Thyroid gland (tissue), 4 donors: ENCODE data around the gene LUC7L. TPM values are rescaled to one million over a fixed set of nuclear protein-coding genes. Genes with fewer than 3 reads are reported as not detected.

Experiments
- DNase-seq, 2 donors: peaks; one replicate each; pipeline ENCODE4 v3.0.0-alpha.2; 2019
- H3K27ac ChIP-seq, 3 donors: fragments of 200-600 bp; sonication (generic); 1 replicate in 2 of 3; 2 replicates in 1 of 3; pipeline ENCODE4 v1.5.1; 2016 to 2019; ENCODE audit warnings: mild to moderate bottlenecking in 1 of 3, moderate library complexity in 1 of 3
- H3K27me3 ChIP-seq: fragments of 200-600 bp; sonication (generic); one replicate; pipeline ENCODE4 v1.5.1; 2019
- H3K36me3 ChIP-seq, 2 donors: fragments of 200-600 bp; sonication (generic); one replicate each; pipeline ENCODE4 v1.5.1; 2016 to 2019
- H3K4me1 ChIP-seq, 2 donors: fragments of 200-600 bp; sonication (generic); one replicate each; pipeline ENCODE4 v1.5.1; 2017 to 2019
- H3K4me3 ChIP-seq, 3 donors: fragments of 200-600 bp; sonication (generic); replicated peaks in 1 of 3; 1 replicate in 2 of 3; 2 replicates in 1 of 3; pipeline ENCODE4 v1.5.1; 2016; ENCODE audit warnings: mild to moderate bottlenecking in 1 of 3
- H3K9me3 ChIP-seq: fragments of 200-600 bp; sonication (generic); one replicate; pipeline ENCODE4 v1.5.1; 2017
- CTCF ChIP-seq, 6 experiments: fragments of 200-600 bp in 3 of 6; fragments of 450-650 bp in 3 of 6; sonication (generic) in 3 of 6; IDR thresholded peaks; one replicate each; pipeline ENCODE4 v1.5.1; 2016 to 2019; ENCODE audit warnings: antibody characterized with exemption in 6 of 6, mild to moderate bottlenecking in 2 of 6, inconsistent platforms in 1 of 6, moderate library complexity in 1 of 6
- POLR2A ChIP-seq, 2 donors: fragments of 450-650 bp; IDR thresholded peaks; one replicate each; pipeline ENCODE4 v1.6.1; 2017; ENCODE audit warnings: antibody characterized with exemption in 2 of 2, mild to moderate bottlenecking in 2 of 2, moderate library complexity in 1 of 2
- WGBS, 2 donors: methylation state at CpG; one replicate each; pipeline ENCODE4 v1.1.5; 2017; 5-methylcytosine and 5-hydroxymethylcytosine counted together
- intact Hi-C: fragments of 100-400 bp; cut with DNase I; formaldehyde crosslinking; loops from one replicate; pipeline ENCODE4 v1.15.1; 2023
- total RNA-seq, 4 donors: library from RNA; depleted of rRNA; stranded (reverse); fragments of >200 nt; gene quantifications; one replicate each; pipeline ENCODE4 v1.2.3, GENCODE V29; 2016

Gene LUC7L
- total RNA-seq, 4 donors from 2014 or later: 96.6 to 218 (median 149) TPM

GRCh38 chr16:191831-192230 lies 37.4 kb downstream of the LUC7L start:
- H3K4me1 ChIP-seq: no peaks in the 10 kb centered on the region
- no peak overlapping the region for H3K27ac ChIP-seq
- intact Hi-C loops: no loop called here
- TF ChIP-seq POLR2A (IDR thresholded peaks at IDR 0.05) (no peak), CTCF (IDR thresholded peaks at IDR 0.05) (no peak)
- no peaks in the 10 kb centered on the region for H3K9me3 ChIP-seq
- peaks cover 72 to 88% of the 10 kb centered on the region in 2 donors for H3K36me3 ChIP-seq
- H3K4me3 ChIP-seq: no peak overlapping the region
- 90 to 95% methylated on average over 4 of the region's 4 CpGs for WGBS, 2 donors
- no peak for DNase-seq
- H3K27me3 ChIP-seq: no peaks in the 10 kb centered on the region

- H3K36me3 ChIP-seq: peaks cover 57 to 69% of the 10 kb centered on the region in 2 donors
These were observed 39.6 kb downstream of the LUC7L start for GRCh38 chr16:189604-190186.

GRCh38 chr16:188674-189073 lies 40.6 kb downstream of the LUC7L start:
- 75 to 95% methylated on average over 5 to 6 of the region's 8 CpGs for WGBS, 2 donors
- Histone ChIP-seq H3K4me3 (no peak overlapping the region), H3K36me3 (peaks cover 53 to 60% of the 10 kb centered on the region in 2 donors), H3K27me3 (no peaks in the 10 kb centered on the region), H3K9me3 (no peaks in the 10 kb centered on the region), H3K27ac (no peak overlapping the region), H3K4me1 (no peaks in the 10 kb centered on the region)
- DNase-seq: no peak
- TF ChIP-seq POLR2A (IDR thresholded peaks at IDR 0.05) (no peak), CTCF (IDR thresholded peaks at IDR 0.05) (no peak)
- intact Hi-C loops: no loop called here

More at GRCh38 chr16:189604-190186, 39.6 kb downstream of the LUC7L start:
- DNase-seq: no peak
- Histone ChIP-seq H3K4me3 (no peak overlapping the region), H3K27me3 (no peaks in the 10 kb centered on the region), H3K9me3 (no peaks in the 10 kb centered on the region), H3K4me1 (no peaks in the 10 kb centered on the region), H3K27ac (no peak overlapping the region)
- no peak for TF ChIP-seq CTCF (IDR thresholded peaks at IDR 0.05)
- no peak for TF ChIP-seq POLR2A (IDR thresholded peaks at IDR 0.05)
- 93 to 96% methylated on average over 34 of the region's 34 CpGs for WGBS, 2 donors
- intact Hi-C loops: no loop called here

- no peaks in the 10 kb centered on the region for H3K4me1 ChIP-seq
- no peak overlapping the region for H3K4me3 ChIP-seq
- H3K9me3 ChIP-seq: no peaks in the 10 kb centered on the region
- no peaks in the 10 kb centered on the region for H3K27me3 ChIP-seq
- TF ChIP-seq CTCF (IDR thresholded peaks at IDR 0.05) (no peak), POLR2A (IDR thresholded peaks at IDR 0.05) (no peak)
- no peak overlapping the region for H3K27ac ChIP-seq
- intact Hi-C loops: no loop called here
- DNase-seq: no peak
- peaks cover 47 to 50% of the 10 kb centered on the region in 2 donors for H3K36me3 ChIP-seq
- whole genome bisulfite sequencing, 2 donors: 96% methylated on average over 7 of the region's 8 CpGs
These were observed 41.9 kb downstream of the LUC7L start for GRCh38 chr16:187330-187729.

GRCh38 chr16:185691-186090 lies 43.6 kb downstream of the LUC7L start:
- intact Hi-C loops: no loop called here

More at GRCh38 chr16:185691-186090, 43.6 kb downstream of the LUC7L start:
- H3K4me1 ChIP-seq: peaks cover 6 to 10% of the 10 kb centered on the region in 2 donors
- H3K4me3 ChIP-seq: no peak overlapping the region
- no peak for DNase-seq
- peaks cover 31 to 33% of the 10 kb centered on the region in 2 donors for H3K36me3 ChIP-seq
- no peaks in the 10 kb centered on the region for H3K9me3 ChIP-seq
- no peak overlapping the region for H3K27ac ChIP-seq
- no peaks in the 10 kb centered on the region for H3K27me3 ChIP-seq
- WGBS, 2 donors: 87 to 91% methylated on average over 7 to 11 of the region's 11 CpGs
- TF ChIP-seq POLR2A (IDR thresholded peaks at IDR 0.05) (no peak), CTCF (IDR thresholded peaks at IDR 0.05) (no peak)
